Measurements from ENCODE around the gene COL6A5.
A peak's percentile ranks its signal among the peaks of the same experiment; 100 is the strongest.

DNA sequence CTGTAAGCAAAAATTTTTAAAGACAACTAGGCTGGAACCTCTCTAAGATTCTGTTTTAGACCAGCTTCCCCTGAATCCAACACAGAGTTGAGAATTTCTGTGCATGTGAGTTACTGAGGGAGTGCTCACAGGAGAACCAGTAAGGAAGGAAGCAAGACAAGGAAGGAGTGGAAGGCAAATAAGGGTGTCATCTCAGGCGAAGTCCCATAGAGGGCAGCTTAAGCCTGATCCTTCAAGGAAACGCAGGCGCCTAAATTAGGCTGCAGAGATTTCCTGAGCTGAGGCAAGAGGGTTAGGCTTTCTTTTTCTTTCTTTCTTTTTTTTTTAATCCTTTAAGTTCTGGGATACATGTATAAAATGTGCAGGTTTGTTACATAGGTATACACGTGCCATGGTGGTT, 135.3 kb downstream of the COL6A5 start:
- TF ChIP-seq EZH2 (IDR thresholded peaks at IDR 0.05; ENCODE audit: low read length, missing control alignments) = no peak
- TF ChIP-seq, protein P1, sequence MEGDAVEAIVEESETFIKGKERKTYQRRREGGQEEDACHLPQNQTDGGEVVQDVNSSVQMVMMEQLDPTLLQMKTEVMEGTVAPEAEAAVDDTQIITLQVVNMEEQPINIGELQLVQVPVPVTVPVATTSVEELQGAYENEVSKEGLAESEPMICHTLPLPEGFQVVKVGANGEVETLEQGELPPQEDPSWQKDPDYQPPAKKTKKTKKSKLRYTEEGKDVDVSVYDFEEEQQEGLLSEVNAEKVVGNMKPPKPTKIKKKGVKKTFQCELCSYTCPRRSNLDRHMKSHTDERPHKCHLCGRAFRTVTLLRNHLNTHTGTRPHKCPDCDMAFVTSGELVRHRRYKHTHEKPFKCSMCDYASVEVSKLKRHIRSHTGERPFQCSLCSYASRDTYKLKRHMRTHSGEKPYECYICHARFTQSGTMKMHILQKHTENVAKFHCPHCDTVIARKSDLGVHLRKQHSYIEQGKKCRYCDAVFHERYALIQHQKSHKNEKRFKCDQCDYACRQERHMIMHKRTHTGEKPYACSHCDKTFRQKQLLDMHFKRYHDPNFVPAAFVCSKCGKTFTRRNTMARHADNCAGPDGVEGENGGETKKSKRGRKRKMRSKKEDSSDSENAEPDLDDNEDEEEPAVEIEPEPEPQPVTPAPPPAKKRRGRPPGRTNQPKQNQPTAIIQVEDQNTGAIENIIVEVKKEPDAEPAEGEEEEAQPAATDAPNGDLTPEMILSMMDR (conservative IDR thresholded peaks at IDR 0.05 in 1 of 2, IDR thresholded peaks at IDR 0.05 in 1 of 2; ENCODE audit: low read depth in 1 of 2, low read length in 2 of 2) = peak; percentile 49 to 81
